ENCODE measurements around the gene LONP2. TPM values are rescaled to one million over a fixed set of nuclear protein-coding genes. Genes with fewer than 3 reads are reported as not detected.

The LONP2 gene
- total and polyA plus RNA-seq, 2 of the 13 experiments (the other 11 are each of a cell fraction or from before 2014, with no cell fraction given), result 39.2 to 63.3 TPM

- TF ChIP-seq ZNF687 (CRISPR knock-in tag; IDR thresholded peaks at IDR 0.05) (peak; percentile 53; the same call in 1 of the 2 replicates), SP5 (CRISPR knock-in tag; IDR thresholded peaks at IDR 0.05; ENCODE audit: borderline replicate concordance, low read depth) (no peak), JUN (CRISPR knock-in tag; IDR thresholded peaks at IDR 0.05) (no peak), ZNF451 (CRISPR knock-in tag; IDR thresholded peaks at IDR 0.05) (no peak), ZNF407 (CRISPR knock-in tag; IDR thresholded peaks at IDR 0.05; ENCODE audit: not compliant biosample characterization) (no peak)
- TF ChIP-seq, protein P1, sequence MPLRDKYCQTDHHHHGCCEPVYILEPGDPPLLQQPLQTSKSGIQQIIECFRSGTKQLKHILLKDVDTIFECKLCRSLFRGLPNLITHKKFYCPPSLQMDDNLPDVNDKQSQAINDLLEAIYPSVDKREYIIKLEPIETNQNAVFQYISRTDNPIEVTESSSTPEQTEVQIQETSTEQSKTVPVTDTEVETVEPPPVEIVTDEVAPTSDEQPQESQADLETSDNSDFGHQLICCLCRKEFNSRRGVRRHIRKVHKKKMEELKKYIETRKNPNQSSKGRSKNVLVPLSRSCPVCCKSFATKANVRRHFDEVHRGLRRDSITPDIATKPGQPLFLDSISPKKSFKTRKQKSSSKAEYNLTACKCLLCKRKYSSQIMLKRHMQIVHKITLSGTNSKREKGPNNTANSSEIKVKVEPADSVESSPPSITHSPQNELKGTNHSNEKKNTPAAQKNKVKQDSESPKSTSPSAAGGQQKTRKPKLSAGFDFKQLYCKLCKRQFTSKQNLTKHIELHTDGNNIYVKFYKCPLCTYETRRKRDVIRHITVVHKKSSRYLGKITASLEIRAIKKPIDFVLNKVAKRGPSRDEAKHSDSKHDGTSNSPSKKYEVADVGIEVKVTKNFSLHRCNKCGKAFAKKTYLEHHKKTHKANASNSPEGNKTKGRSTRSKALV (CRISPR knock-in tag; IDR thresholded peaks at IDR 0.05), result 0 out of 2 replicates have a peak, but pooled peaks have one; percentile 2
- TF ChIP-seq, protein P2, sequence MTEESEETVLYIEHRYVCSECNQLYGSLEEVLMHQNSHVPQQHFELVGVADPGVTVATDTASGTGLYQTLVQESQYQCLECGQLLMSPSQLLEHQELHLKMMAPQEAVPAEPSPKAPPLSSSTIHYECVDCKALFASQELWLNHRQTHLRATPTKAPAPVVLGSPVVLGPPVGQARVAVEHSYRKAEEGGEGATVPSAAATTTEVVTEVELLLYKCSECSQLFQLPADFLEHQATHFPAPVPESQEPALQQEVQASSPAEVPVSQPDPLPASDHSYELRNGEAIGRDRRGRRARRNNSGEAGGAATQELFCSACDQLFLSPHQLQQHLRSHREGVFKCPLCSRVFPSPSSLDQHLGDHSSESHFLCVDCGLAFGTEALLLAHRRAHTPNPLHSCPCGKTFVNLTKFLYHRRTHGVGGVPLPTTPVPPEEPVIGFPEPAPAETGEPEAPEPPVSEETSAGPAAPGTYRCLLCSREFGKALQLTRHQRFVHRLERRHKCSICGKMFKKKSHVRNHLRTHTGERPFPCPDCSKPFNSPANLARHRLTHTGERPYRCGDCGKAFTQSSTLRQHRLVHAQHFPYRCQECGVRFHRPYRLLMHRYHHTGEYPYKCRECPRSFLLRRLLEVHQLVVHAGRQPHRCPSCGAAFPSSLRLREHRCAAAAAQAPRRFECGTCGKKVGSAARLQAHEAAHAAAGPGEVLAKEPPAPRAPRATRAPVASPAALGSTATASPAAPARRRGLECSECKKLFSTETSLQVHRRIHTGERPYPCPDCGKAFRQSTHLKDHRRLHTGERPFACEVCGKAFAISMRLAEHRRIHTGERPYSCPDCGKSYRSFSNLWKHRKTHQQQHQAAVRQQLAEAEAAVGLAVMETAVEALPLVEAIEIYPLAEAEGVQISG (CRISPR knock-in tag; IDR thresholded peaks at IDR 0.05), result no peak
- TF ChIP-seq, protein P3, sequence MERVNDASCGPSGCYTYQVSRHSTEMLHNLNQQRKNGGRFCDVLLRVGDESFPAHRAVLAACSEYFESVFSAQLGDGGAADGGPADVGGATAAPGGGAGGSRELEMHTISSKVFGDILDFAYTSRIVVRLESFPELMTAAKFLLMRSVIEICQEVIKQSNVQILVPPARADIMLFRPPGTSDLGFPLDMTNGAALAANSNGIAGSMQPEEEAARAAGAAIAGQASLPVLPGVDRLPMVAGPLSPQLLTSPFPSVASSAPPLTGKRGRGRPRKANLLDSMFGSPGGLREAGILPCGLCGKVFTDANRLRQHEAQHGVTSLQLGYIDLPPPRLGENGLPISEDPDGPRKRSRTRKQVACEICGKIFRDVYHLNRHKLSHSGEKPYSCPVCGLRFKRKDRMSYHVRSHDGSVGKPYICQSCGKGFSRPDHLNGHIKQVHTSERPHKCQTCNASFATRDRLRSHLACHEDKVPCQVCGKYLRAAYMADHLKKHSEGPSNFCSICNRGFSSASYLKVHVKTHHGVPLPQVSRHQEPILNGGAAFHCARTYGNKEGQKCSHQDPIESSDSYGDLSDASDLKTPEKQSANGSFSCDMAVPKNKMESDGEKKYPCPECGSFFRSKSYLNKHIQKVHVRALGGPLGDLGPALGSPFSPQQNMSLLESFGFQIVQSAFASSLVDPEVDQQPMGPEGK (CRISPR knock-in tag; IDR thresholded peaks at IDR 0.05), result peak; percentile 31; the same call in 1 of the 2 replicates
These were observed 8.5 kb upstream of the LONP2 start (continued) for GRCh38 chr16:48235556-48236136.
